ENCODE results near the gene OST4.

Gene OST4

DNA sequence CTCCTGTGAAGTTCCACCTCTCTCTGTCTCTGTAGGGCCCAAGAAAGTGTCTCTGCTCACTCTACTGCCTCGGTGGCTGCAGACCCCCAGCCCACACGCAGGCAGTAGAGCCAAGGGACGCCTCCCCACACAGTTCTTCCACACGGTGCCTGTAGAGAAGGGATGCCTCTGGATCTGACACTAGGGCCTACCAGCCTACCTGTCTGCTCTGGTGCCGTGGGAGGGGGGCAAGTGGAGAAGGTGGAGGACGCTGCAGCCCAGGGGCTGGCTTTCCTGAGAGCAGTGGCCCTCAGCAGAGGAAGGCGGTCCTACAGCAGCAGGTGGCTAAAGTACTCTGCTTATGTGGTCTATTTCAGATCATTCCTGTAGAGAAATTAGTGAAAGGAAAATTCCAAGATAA lies 47.7 kb downstream of the OST4 start:
- no peak for DNase-seq

DNA sequence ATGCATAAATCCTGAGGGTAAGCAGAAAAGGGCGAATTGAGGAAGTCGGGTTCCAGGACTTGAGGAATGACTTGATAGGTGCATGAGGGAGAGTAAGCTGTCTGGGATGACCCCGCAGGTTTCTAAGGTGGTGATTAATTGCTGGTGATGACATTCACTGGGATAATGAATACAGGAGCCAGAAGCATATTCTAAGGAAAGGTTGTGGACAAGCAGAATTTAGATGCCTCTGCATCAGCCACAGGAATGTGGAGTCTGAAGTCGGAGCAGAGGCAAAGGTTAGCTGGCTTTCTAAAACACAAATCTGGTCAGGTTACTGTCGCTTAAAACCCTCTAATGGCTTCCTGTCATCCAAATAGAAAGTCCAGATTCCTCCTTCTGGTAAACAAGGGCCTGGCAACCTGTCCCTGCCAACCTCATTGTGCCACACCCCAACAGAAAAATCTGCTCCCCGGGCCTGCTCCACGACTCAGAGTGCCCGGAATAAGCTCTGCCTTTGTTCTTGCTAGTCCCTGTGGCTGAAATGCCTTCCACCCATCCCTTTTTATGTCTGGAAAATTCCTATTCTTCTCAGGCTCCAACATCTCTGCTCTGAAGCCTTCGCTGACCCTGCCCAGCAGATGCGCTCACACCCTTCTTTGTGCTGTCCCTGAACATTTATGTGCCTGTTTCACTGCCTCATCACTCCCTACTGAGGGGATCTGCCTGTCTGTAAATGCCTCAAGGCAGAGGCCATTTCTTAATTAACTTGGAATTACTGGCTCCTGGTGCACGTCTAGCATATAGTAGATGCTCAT lies 50.0 kb downstream of the OST4 start:
- peak; percentile 15 for DNase-seq

Measured in fibroblast of skin of right biceps (primary cell).